Kidney capillary endothelial cell (primary cell): ENCODE data around the gene NLRP6.
"Not testable (repeated sequence)": the region's sequence is repeated elsewhere in the genome, so short reads cannot be mapped to it uniquely, and the experiment has no call there.

Experiments
- DNase-seq: peaks from one replicate; pipeline ENCODE4 v3.0.0-alpha.2; 2018; ENCODE audit warnings: low spot score

The NLRP6 gene

DNA sequence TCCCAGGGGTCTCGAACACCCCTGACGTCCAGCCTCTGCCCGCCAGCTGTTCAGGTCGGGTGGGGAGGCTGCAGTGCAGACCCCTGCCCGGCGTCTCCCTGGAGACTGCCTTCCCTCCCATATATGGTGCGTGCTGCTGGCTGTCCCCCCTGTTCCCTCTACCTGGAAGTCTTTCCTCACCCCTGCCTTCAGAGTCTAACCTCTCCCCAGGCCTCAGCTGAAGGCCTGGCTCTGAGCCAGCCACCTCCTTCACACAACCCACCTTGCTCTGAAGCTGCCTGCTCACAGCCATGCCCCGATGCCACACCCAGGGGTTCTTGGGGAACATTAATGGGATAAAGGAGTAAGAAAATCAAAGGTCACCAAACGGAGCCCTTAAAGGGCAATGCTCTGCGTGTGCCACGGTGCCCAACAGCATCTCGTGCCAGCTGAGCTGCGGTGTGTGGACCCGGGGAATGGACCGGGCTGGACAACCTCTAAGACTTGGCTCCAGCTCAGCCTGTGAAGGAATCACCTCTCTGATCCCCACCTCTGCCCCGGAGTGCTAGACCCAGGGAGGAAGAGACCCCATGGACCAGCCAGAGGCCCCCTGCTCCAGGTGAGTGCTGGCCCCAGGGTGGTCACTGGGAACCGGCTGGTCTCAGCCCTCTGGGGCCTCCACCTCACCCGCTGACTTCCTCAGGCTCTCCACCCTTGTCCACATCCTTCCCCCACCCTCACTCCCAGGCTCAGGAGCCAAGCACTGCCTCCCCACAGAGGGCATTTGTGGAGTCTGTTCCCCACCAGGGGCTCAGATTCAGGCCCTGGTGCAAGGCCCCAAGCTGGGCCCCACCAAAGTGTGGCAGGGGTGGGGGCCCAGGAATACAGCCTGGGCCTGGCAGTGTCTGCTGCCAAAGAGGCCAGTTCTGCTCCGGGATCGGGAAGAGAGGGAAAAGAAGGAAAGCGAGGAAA lies at the start of gene NLRP6:
Gene NLRP6, plus strand, starts transcription at position 407 of the 951 bp plus-strand sequence. Its CDS starts 163 bp downstream, at position 570.
- DNase-seq, result no peak

DNA sequence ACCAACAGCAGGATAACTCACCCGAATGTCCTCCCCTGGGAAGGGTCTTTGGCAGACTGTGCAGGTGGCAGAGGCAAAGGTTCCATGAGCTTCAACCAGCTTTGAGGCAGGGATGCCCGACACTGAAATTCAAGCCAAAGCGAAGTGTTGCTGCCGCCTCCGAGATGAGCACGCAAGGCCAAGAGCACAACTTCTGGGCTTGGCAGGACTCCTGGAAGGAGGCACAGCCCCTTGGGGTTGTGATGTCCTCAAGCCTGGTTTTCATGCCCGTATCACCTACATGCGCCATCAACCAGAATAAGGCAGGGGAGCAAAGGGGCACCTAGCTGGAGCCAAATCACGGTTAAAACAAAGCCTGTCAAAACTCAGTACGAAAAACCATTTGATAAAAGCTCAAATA lies 47.8 kb upstream of the NLRP6 start:
- DNase-seq, result no peak

DNA sequence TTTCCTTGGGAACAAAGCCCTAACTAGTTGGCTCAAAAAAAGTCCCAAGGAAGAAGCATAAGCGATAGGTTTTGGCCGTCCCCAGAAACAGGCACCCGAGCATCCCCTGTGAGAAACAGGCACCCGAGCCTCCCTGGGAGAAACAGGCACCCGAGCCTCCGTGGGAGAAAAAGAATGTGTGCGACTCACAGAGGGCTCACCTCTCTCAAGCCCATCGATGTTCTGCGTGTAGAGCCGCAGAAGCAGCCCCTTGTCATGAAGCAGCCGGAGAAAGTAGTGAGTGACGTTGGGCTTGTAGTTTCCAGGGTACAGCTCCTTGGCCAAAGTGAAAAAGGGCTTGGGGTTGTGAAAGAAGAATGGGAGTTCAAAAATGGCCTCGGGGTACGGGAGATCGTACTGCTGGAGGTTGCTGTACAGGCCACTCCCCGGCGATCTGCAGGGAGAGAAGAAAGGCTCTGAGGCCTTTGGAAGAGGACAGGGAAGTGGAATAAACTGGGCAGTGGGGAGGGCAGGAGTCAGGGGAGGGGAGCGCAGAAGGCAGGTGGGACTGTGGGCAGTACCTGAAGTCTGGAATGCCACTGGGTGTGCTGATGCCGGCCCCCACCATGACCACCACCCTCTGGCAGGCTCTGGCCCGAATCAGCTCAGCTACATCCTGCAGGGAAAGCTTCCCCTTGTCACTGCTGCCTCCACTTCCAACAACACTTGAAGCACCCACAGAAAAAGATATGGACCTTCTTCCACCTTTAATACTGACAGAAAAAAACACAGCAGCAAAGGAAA lies 45.2 kb upstream of the NLRP6 start:
- no peak for DNase-seq

DNA sequence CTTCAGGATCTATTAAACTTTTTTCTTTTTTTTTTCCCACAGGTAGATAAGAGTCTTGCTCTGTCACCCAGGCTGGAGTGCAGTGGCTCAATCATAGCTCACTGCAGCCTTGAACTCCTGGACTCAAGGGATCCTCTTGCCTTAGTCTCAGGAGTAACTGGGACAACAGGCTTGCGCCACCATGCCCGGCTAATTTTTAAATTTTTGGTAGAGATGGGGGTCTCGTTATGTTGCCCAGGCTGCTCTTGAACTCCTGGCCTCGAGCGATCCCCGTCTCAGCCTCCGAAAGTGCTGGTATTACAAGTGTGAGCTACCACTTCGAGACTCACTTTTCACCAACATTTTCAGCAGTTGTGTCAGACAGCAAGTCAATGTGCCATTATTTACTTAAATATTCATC lies 43.0 kb upstream of the NLRP6 start:
- no peak for DNase-seq

DNA sequence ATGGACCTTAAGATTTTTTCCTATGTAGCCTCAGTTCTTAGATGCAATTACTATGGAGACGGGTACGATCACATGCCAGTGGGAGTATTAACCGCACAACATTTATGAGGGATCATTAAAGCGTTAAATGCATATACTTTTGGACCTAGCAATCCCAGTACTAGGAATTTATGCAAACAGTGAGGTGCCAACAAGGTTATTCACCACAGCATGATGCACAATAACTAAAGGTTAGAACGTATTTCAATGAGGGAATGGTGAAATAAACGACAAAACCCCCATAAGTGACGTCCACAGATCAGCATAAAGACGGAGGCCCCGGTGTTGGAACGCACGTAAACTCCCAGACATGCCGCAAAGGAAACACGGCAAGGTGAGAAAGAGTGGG lies 42.6 kb upstream of the NLRP6 start:
- no peak for DNase-seq

DNA sequence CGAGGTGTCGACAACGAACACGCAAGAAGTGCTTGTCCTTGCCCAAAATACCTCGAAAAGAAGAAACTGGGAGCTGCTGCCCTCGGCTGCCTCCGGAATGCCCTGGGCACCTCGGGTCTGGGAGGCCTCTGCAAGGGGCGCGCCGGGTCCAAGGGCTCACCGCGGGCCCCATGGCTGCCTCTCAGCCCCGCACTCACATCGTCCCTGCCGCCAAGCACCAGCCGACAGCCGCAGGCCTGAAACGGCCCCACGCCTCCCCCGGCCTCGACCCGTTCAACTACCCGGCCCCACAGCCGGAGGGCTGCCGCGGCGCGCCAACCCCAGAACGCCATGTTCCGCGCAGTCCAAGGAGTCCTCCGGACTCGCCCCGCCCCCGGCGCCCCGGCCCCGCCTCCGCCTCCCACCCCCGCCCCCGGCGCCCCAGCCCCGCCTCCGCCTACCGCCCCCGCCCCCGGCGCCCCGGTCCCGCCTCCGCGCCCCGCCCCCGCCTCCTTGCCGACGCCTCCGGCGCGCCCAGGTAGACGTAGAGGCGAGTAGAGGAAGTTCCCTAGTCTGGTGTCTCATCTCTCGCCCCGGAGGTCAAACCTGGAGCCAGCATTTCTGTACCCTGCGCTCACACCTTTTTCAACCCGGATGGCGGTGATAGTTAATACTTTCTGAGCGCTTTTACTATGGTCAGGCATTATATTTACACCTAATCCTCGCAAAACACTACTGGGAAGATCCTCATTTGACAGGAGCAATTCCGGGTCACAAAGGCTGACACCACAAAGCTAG lies 42.0 kb upstream of the NLRP6 start, which contains the start of gene SIRT3:
Gene SIRT3, minus strand, starts transcription at position 346 of the 777 bp plus-strand sequence. Its CDS starts 14 bp downstream, at position 332.
- peak; percentile 80 for DNase-seq

DNA sequence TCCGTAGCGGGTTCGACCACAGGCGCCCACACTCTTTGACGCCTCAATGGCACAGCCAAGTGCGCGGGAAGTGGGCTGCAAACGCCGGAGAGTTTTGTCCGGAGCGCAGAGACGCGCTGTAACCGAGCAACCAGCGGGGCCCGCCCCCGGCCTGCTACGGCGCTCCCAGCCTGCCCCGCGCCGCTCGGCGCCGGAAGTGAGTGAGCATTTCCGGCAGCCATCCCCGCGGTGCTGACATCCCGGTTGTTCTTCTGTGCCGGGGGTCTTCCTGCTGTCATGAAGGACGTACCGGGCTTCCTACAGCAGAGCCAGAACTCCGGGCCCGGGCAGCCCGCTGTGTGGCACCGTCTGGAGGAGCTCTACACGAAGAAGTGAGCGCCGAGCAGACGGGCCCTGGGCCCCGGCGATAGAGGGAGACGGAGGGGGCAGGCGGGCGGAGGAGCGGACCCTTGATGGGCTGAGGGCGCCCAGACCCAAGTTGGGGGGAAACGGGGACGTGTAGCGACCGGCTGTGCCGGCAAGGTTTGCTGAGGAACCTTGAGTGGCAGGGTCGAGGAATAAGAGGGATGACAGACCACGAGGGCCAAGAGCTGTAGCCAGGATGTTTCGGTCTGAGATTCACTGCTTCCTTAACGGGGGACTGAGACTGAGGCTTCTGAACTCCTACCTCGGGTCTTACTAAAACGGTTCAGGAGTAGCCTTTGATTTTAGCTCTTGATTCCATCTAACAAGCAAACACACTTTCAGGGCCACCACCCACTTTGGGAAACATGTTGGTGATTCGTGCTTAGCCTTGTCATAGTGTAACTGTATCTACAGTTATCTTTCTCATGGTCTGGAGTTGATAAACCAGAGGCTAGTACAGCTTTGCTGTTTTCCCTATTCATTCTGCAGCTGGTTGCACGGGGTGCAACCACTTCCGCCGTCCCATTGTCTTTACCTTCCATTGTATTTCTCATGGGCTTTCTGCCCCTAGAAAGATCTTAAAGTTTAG lies 41.1 kb upstream of the NLRP6 start, which contains the start of gene PSMD13:
Gene PSMD13, plus strand, starts transcription at position 203 of the 994 bp plus-strand sequence. Its CDS starts 74 bp downstream, at position 277.
- DNase-seq, result peak; percentile 83

DNA sequence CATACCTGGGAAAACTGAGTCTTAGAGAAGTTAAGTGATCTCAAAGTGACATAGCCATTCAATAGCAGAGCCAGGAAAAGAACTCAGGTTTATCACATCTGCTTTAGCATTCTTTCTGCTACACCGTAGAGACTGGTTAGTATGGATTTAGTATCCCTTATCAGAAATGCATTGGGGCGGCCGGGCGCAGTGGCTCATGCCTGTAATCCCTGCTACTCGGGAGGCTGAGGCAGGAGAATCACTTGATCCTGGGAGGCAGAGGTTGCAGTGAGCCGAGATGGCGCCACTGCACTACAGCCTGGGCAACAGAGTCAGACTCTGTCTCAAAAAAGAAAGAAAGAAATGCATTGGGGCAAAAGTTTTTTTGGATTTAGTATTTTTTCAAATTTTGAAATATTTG lies 39.9 kb upstream of the NLRP6 start:
- DNase-seq, result not testable (repeated sequence)

DNA sequence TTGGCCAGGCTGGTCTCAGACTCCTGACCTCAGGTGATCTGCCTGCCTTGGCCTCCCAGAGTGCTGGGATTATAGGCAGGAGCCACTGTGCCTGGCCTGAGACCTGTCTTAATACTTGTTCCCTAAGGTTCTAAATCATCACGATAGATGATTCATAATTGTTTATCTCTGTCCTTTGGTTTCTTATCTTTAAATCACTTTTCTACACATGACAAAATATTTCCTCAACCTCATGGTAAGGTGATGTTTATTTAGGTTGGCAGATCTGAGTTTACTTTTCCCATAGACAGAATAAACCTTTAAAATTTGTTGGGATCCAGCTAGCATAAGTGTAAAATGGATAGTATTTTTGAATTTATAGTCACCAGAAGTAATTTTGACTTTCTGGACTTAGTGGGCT lies 37.9 kb upstream of the NLRP6 start:
- no peak for DNase-seq

DNA sequence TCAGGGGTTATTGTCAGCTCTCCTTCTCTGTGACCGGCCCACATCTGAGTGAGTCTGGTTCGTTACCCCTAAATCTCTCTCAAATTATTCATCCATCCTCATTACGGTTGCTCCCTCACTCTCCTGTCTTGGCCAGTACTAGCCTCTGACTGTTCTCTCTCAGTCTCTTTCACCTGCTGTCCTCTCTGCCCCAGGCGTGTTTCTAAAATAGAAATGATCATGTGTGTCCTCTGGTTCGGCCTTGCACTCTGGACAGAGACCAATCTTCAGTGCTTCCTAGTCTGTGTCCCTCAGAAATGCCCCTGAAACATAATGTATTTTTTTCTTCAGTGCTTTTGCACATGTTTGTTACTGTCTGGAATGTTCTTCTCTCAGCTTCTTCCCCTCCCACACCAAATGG lies 36.6 kb upstream of the NLRP6 start:
- DNase-seq, result no peak

DNA sequence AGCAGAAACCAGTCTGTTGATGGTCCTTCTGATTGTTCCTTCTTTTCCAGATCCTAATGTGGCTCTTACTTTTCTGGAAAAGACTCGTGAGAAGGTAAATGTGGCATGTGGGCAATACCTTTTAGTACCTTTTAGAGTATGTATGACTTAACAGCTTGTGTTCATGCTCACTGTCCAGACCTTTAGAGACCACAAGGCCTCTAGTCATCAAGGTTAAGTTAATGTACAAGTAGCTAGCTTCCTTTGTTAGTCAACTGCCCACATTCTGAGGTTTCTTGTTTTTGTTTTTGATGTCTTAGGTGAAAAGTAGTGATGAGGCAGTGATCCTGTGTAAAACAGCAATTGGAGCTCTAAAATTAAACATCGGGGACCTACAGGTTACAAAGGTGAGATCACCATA lies 33.8 kb upstream of the NLRP6 start:
- no peak for DNase-seq

DNA sequence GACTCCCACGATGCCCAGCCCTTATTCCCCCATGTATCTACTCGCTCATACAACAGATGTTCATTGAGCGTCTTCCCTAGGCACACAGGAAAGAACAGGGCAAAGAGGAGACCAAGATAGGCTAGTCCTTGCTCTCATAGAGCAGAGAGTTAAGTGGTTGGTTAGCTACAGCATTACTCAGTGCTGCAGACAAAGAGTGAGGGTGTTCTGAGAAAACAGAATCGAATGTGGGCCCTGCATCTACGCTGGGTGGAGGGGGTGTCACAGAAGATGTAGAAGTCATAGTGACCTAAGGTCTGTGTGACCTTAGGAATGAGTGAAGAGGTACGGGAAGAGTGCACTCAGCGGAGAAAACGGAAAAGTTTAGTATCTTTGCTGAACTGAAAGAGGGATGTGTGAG lies 29.1 kb upstream of the NLRP6 start:
- no peak for DNase-seq

DNA sequence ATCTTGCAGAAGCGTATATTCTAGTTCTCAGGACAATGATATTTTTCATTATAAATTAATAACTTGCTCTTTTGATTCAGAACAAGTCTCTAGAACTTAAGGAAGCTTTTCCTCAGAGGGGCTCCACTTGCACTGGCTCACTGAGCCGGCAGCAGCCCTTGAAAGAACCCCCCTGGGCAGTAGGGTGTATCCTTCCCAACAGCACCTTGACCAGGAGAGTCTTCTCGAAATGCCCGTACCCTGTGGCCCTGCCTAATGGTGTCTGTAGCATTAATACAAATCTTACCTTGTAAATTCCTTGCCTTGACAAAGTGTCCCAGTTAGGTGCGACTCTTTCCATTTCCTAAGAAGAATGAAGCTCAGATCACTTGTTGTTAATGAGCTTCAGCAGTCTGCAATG lies 27.9 kb upstream of the NLRP6 start:
- no peak for DNase-seq

DNA sequence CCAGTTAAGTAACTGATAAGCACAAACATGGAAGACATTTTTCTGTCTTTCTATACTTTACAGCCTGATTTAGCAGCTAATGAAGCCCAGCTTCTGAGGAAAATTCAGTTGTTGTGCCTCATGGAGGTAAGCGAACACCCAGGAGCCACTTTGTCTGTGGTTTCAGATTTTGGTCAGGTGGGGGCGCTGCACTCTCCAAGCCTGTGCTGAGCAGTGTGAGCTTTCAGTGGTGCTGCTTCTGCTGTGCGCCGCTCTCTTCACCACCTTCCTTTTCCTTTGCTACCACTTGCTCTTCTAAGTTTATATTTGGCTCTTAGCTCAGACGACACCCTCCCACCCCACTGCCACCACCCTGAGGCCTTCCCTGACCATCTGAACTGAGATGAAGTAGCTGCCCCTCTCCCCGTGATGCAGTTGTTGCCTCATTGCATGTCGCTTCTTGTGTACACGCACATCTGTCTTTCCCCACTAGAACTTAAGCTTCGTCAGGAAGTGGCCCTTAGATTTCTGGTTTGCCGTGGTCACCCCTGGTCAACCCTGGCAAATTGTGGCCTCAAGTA lies 27.4 kb upstream of the NLRP6 start:
- peak; percentile 34 for DNase-seq

DNA sequence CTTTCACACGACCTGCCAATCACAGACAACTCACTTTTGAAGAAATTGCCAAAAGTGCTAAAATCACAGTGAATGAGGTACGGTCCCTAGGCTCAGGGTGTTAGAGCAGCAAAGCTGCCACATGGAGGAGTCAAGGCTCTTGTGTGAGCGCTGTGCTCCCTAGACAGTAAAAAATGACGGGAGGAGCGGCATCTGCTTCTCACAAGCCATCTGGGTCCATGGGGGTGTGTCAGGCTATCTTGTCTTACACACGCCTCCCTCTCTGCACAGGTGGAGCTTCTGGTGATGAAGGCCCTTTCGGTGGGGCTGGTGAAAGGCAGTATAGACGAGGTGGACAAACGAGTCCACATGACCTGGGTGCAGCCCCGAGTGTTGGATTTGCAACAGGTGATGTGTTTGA lies 26.7 kb upstream of the NLRP6 start:
- no peak for DNase-seq

DNA sequence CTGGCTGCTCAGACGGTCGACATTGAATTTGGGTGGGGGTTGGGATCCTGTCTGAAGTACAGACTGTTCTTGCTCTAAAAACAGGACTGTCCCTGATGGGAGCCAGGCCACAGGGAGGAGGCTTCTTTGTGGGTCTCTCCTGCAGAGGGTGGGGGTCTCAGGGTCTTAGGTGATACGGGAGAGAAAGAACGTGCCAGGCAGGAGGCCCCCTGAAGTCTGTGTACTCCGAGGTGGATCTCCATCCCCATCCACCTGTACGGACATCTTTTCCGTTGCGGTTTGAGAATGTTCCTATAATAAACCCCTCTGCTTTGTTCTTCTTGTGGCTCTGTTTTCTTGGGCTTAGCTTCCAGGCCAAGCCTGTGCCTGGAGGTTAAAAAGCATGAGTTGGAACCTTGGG lies 25.5 kb upstream of the NLRP6 start:
- DNase-seq, result no peak

DNA sequence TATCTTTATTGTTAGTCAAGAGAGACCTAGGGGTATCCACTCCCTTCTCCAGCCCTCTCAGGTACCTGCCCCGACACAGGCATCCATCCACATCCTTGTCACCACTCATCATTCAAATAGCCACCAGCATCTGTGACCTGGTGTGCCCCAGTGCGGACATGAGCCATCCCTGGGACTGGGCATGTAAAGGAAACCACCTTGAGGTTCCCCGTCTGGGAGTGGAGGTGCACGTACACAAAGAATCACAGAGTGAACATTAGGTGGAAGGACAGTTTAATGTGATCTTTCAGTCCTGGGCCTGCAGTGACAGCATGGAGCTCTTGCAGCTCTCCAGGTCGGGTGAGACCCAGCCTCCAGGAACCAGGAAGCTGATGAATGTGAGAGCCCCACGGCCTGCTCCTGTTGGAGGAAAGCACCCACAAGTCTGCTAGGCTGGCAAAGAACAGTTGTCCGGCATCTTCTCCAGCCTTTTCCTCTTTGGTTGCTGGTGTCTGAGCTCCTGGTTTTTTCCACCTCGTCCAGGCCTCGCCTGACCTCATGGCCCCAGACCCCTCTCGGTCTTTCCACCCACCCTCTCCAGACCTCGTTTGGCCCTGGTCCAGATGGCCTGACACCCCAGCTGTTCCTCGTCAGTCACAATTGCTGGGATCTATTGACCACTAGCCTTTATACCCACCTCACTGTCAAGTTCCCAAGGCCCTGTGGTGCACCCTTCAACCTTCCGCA lies 24.9 kb upstream of the NLRP6 start:
- no peak for DNase-seq

DNA sequence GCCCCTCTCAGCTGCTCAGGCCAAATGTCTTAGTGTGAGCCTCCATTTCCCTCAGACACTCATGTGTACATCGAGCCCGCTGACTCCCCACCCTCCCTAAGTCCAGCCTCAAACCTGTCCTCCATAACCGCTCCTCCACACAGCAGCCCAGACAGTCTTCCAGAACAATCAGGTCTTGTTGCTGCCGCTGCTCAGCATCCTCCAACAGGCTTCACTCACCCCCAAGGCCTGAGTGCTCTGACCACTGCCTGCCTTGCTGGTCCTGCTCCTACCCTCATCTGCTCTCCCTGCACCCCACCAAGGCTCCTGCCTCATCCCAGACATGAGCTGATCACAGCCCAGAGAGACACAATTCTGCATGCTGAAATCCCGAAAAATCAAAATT lies 24.3 kb upstream of the NLRP6 start:
- no peak for DNase-seq

DNA sequence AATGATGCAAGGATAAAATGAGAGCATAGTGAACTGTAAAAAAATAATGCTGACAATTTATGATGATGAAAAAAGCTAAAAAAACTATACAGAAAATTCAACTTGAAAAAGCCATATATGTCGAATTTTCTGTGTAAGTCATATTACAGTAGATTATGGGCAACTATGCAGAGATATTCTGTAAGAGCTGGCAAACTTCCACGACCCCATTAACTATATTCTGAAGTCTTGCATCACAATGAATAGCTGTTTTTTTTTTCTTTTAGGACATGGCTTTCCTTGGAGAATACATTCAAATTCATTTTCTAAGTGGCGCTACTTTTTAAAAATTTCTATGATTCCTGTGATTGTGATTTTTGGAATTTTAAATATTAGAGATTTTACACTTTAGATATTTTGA lies 23.0 kb upstream of the NLRP6 start:
- no peak for DNase-seq

DNA sequence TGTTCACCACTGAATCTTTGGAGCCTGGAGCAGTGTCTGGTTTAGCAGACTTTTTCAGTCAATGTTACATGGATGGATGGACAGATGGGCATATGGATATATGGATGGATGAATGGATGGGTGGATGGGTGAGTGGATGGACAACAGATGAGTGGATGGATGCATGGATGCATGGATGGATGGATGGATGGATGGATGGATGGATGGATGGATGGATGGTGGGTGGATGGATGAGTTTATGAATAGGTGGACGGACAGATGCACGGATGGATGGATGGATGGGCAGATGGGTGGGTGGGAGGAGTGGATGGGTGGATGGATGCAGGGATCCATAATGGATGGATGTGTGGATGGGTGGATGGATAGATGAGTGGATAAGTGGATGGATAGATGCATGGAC lies 22.4 kb upstream of the NLRP6 start:
- no peak for DNase-seq
